ENCODE data around the gene NOL9.

DNA sequence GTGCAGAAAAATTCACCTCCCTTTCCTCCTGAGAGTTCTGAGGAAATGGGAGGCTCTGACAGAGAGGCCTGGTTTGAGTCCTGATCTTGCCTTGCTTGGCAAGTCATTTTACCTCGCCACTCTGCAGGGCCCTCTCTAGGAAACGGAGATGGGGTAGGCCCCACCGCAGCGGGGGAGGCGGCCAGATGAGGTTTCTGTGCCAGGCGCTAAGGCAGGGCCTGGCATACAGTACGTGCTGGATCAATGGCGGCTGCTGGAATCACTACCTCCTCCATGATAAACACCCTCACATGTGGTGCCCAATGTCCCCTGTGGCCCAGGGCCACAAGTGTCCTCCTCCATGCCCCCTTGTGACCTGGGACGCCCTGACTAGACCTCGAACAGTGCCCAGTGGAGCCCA is 62.3 kb downstream of the NOL9 start:
- TF ChIP-seq FOXJ3 (CRISPR knock-in tag; IDR thresholded peaks at IDR 0.05) (no peak), PHTF2 (CRISPR knock-in tag; IDR thresholded peaks at IDR 0.05) (no peak), EP300 (IDR thresholded peaks at IDR 0.05; ENCODE audit: low read length) (no peak), PHF21A (IDR thresholded peaks at IDR 0.05; ENCODE audit: borderline replicate concordance, low read depth) (no peak), NFE2L1 (tag; IDR thresholded peaks at IDR 0.05; ENCODE audit: borderline replicate concordance, low read depth) (no peak), SIN3B (IDR thresholded peaks at IDR 0.05; ENCODE audit: low read depth) (no peak), RAD21 (CRISPR knock-in tag; conservative IDR thresholded peaks at IDR 0.05 in 1 of 2, IDR thresholded peaks at IDR 0.05 in 1 of 2) (no peak), CHD2 (IDR thresholded peaks at IDR 0.05; ENCODE audit: low read depth, low read length) (no peak), ZC3H11A (IDR thresholded peaks at IDR 0.05; ENCODE audit: low read depth, low read length) (no peak)
- TF ChIP-seq, protein P1, sequence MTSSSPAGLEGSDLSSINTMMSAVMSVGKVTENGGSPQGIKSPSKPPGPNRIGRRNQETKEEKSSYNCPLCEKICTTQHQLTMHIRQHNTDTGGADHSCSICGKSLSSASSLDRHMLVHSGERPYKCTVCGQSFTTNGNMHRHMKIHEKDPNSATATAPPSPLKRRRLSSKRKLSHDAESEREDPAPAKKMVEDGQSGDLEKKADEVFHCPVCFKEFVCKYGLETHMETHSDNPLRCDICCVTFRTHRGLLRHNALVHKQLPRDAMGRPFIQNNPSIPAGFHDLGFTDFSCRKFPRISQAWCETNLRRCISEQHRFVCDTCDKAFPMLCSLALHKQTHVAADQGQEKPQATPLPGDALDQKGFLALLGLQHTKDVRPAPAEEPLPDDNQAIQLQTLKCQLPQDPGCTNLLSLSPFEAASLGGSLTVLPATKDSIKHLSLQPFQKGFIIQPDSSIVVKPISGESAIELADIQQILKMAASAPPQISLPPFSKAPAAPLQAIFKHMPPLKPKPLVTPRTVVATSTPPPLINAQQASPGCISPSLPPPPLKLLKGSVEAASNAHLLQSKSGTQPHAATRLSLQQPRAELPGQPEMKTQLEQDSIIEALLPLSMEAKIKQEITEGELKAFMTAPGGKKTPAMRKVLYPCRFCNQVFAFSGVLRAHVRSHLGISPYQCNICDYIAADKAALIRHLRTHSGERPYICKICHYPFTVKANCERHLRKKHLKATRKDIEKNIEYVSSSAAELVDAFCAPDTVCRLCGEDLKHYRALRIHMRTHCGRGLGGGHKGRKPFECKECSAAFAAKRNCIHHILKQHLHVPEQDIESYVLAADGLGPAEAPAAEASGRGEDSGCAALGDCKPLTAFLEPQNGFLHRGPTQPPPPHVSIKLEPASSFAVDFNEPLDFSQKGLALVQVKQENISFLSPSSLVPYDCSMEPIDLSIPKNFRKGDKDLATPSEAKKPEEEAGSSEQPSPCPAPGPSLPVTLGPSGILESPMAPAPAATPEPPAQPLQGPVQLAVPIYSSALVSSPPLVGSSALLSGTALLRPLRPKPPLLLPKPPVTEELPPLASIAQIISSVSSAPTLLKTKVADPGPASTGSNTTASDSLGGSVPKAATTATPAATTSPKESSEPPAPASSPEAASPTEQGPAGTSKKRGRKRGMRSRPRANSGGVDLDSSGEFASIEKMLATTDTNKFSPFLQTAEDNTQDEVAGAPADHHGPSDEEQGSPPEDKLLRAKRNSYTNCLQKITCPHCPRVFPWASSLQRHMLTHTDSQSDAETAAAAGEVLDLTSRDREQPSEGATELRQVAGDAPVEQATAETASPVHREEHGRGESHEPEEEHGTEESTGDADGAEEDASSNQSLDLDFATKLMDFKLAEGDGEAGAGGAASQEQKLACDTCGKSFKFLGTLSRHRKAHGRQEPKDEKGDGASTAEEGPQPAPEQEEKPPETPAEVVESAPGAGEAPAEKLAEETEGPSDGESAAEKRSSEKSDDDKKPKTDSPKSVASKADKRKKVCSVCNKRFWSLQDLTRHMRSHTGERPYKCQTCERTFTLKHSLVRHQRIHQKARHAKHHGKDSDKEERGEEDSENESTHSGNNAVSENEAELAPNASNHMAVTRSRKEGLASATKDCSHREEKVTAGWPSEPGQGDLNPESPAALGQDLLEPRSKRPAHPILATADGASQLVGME (CRISPR knock-in tag; IDR thresholded peaks at IDR 0.05) = no peak
- TF ChIP-seq, protein P2, sequence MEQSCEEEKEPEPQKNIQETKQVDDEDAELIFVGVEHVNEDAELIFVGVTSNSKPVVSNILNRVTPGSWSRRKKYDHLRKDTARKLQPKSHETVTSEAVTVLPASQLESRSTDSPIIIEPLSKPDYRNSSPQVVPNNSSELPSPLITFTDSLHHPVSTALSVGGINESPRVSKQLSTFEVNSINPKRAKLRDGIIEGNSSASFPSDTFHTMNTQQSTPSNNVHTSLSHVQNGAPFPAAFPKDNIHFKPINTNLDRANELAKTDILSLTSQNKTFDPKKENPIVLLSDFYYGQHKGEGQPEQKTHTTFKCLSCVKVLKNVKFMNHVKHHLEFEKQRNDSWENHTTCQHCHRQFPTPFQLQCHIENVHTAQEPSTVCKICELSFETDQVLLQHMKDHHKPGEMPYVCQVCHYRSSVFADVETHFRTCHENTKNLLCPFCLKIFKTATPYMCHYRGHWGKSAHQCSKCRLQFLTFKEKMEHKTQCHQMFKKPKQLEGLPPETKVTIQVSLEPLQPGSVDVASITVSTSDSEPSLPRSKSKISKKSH (CRISPR knock-in tag; IDR thresholded peaks at IDR 0.05) = no peak
- TF ChIP-seq, protein P3, sequence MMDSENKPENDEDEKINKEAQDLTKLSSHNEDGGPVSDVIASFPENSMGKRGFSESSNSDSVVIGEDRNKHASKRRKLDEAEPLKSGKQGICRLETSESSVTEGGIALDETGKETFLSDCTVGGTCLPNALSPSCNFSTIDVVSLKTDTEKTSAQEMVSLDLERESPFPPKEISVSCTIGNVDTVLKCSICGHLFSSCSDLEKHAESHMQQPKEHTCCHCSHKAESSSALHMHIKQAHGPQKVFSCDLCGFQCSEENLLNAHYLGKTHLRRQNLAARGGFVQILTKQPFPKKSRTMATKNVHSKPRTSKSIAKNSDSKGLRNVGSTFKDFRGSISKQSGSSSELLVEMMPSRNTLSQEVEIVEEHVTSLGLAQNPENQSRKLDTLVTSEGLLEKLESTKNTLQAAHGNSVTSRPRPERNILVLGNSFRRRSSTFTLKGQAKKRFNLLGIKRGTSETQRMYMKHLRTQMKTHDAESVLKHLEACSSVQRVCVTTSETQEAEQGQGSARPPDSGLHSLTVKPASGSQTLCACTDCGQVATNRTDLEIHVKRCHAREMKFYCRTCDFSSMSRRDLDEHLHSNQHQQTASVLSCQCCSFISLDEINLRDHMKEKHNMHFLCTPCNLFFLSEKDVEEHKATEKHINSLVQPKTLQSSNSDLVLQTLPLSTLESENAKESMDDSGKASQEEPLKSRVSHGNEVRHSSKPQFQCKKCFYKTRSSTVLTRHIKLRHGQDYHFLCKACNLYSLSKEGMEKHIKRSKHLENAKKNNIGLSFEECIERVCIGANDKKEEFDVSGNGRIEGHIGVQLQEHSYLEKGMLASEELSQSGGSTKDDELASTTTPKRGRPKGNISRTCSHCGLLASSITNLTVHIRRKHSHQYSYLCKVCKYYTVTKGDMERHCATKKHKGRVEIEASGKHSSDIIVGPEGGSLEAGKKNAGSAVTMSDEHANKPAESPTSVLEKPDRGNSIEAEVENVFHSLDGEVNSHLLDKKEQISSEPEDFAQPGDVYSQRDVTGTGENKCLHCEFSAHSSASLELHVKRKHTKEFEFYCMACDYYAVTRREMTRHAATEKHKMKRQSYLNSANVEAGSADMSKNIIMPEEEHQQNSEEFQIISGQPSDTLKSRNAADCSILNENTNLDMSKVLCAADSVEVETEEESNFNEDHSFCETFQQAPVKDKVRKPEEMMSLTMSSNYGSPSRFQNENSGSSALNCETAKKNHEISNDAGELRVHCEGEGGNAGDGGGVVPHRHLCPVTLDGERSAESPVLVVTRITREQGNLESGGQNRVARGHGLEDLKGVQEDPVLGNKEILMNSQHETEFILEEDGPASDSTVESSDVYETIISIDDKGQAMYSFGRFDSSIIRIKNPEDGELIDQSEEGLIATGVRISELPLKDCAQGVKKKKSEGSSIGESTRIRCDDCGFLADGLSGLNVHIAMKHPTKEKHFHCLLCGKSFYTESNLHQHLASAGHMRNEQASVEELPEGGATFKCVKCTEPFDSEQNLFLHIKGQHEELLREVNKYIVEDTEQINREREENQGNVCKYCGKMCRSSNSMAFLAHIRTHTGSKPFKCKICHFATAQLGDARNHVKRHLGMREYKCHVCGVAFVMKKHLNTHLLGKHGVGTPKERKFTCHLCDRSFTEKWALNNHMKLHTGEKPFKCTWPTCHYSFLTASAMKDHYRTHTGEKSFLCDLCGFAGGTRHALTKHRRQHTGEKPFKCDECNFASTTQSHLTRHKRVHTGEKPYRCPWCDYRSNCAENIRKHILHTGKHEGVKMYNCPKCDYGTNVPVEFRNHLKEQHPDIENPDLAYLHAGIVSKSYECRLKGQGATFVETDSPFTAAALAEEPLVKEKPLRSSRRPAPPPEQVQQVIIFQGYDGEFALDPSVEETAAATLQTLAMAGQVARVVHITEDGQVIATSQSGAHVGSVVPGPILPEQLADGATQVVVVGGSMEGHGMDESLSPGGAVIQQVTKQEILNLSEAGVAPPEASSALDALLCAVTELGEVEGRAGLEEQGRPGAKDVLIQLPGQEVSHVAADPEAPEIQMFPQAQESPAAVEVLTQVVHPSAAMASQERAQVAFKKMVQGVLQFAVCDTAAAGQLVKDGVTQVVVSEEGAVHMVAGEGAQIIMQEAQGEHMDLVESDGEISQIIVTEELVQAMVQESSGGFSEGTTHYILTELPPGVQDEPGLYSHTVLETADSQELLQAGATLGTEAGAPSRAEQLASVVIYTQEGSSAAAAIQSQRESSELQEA (IDR thresholded peaks at IDR 0.05; ENCODE audit: low read depth) = no peak
- TF ChIP-seq, protein P4, sequence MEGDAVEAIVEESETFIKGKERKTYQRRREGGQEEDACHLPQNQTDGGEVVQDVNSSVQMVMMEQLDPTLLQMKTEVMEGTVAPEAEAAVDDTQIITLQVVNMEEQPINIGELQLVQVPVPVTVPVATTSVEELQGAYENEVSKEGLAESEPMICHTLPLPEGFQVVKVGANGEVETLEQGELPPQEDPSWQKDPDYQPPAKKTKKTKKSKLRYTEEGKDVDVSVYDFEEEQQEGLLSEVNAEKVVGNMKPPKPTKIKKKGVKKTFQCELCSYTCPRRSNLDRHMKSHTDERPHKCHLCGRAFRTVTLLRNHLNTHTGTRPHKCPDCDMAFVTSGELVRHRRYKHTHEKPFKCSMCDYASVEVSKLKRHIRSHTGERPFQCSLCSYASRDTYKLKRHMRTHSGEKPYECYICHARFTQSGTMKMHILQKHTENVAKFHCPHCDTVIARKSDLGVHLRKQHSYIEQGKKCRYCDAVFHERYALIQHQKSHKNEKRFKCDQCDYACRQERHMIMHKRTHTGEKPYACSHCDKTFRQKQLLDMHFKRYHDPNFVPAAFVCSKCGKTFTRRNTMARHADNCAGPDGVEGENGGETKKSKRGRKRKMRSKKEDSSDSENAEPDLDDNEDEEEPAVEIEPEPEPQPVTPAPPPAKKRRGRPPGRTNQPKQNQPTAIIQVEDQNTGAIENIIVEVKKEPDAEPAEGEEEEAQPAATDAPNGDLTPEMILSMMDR (IDR thresholded peaks at IDR 0.05 in 2 of 3, conservative IDR thresholded peaks at IDR 0.05 in 1 of 3; ENCODE audit: insufficient read depth in 2 of 3, low read depth in 1 of 3, low read length in 3 of 3) = no peak
